Measurements from ENCODE around the gene IFNA17. TPM values are rescaled to one million over a fixed set of nuclear protein-coding genes. Genes with fewer than 3 reads are reported as not detected.
"Not testable (repeated sequence)": the region's sequence is repeated elsewhere in the genome, so short reads cannot be mapped to it uniquely, and the experiment has no call there.

The IFNA17 gene
- total and polyA plus RNA-seq, 4 donors: not detected

DNA sequence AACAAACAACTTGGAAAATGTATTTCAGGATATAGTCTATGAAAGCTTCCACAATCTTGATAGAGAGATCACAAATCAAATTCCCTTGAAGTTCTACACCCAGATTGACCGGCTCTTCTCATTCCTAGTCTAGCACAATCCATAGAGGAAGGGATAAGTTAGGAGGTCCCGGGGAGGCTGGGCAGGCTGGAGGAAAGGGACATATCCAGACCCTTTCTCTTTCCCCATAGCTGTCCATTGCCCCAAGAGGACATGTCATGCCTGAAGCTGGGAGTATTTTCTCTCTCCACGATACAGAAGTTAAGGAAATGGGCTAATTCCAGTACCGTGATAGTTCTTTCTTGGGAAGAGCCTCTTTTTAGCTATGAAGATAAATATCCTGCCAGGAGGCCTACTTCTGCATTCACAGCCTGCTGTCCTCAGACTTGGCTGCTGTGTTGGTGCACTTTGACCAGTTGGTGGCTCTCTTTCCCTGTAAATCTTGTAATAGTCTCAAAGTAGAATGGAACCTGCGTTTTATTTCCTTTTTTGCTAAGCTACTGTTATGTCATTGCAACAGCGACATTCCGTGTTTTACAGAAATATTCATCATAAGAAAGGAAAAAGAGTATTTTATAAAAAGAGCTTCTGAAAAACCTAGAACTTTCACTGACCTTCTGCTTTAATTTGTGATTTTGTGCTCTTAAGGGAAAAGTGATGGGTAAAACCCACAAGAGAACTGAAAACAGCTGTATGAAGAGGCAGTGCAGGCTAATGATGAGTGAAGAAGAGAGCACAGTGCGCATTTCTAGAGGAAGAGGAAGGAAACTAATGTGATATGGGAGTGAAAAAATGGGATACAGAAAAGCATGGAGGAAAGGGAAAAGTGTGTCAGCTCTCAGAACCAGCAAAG lies 7.7 kb upstream of the IFNA17 start:
- not testable (repeated sequence) for H3K27ac ChIP-seq (ENCODE audit: low read depth in 1 of 2, low read length in 2 of 2); H3K9ac ChIP-seq (ENCODE audit: low read depth in 1 of 2, low read length in 2 of 2); H3K36me3 ChIP-seq (ENCODE audit: control insufficient read depth in 4 of 4, insufficient read depth in 3 of 4, low read depth in 1 of 4, low read length in 3 of 4); H3K27me3 ChIP-seq (ENCODE audit: control insufficient read depth in 4 of 4, insufficient read depth in 4 of 4, low read length in 3 of 4); H3K9me3 ChIP-seq (ENCODE audit: control insufficient read depth in 4 of 4, low read length in 3 of 4); H3K4me3 ChIP-seq (ENCODE audit: low read depth in 1 of 3, low read length in 3 of 3); H3K4me1 ChIP-seq (ENCODE audit: control insufficient read depth in 4 of 4, insufficient read depth in 4 of 4, low read length in 3 of 4); DNase-seq (ENCODE audit: low spot score)
- WGBS: 34% methylated on average over 8 of the region's 8 CpGs
- TF ChIP-seq CTCF (IDR thresholded peaks at IDR 0.05; ENCODE audit: low read depth, low read length, missing input control) (peak; percentile 44), RAD21 (IDR thresholded peaks at IDR 0.05) (peak; percentile 71 to 76), HNF4A (conservative IDR thresholded peaks at IDR 0.05) (peak; percentile 17 to 63)

DNA sequence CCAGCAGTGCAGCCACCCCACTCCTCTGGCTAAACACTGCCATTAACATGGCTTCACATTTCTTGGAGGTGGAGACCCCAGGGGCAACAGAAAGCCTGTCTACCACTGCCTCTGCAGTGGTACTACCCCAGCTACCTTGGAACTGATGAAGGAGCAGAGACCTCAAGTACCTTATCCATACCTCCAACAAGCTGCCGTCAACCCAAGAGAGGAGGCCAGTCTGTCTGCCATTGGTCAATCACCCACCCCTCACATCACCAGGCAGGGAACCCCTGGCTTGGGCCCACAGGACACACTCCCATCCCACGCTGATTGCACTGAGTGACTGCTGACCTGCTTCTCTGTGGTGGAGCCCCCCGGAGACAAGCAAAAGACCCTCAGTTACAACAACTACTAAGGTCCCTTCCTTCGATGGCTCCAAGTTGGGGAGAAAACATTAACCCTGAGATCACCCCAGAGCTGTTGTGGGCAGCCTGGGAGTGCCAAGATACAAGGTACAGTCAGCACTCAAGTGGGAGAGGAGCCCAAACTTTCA lies 6.2 kb upstream of the IFNA17 start:
- Histone ChIP-seq H3K4me1 (ENCODE audit: control insufficient read depth in 4 of 4, insufficient read depth in 4 of 4, low read length in 3 of 4) (no peaks in the 10 kb centered on the region), H3K9ac (ENCODE audit: low read depth in 1 of 2, low read length in 2 of 2) (no peak overlapping the region), H3K36me3 (ENCODE audit: control insufficient read depth in 4 of 4, insufficient read depth in 3 of 4, low read depth in 1 of 4, low read length in 3 of 4) (no peaks in the 10 kb centered on the region), H3K27me3 (ENCODE audit: control insufficient read depth in 4 of 4, insufficient read depth in 4 of 4, low read length in 3 of 4) (no peaks in the 10 kb centered on the region), H3K9me3 (ENCODE audit: control insufficient read depth in 4 of 4, low read length in 3 of 4) (no peaks in the 10 kb centered on the region), H3K4me3 (ENCODE audit: low read depth in 1 of 3, low read length in 3 of 3) (no peak overlapping the region), H3K27ac (ENCODE audit: low read depth in 1 of 2, low read length in 2 of 2) (no peak overlapping the region)
- DNase-seq (ENCODE audit: low spot score): no peak
- TF ChIP-seq SP1 (IDR thresholded peaks at IDR 0.05): no peak
- TF ChIP-seq, protein P1, sequence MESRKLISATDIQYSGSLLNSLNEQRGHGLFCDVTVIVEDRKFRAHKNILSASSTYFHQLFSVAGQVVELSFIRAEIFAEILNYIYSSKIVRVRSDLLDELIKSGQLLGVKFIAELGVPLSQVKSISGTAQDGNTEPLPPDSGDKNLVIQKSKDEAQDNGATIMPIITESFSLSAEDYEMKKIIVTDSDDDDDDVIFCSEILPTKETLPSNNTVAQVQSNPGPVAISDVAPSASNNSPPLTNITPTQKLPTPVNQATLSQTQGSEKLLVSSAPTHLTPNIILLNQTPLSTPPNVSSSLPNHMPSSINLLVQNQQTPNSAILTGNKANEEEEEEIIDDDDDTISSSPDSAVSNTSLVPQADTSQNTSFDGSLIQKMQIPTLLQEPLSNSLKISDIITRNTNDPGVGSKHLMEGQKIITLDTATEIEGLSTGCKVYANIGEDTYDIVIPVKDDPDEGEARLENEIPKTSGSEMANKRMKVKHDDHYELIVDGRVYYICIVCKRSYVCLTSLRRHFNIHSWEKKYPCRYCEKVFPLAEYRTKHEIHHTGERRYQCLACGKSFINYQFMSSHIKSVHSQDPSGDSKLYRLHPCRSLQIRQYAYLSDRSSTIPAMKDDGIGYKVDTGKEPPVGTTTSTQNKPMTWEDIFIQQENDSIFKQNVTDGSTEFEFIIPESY (IDR thresholded peaks at IDR 0.05): no peak
- no peak for TF ChIP-seq REST (IDR thresholded peaks at IDR 0.05)
- TF ChIP-seq, protein P2, sequence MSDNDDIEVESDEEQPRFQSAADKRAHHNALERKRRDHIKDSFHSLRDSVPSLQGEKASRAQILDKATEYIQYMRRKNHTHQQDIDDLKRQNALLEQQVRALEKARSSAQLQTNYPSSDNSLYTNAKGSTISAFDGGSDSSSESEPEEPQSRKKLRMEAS (IDR thresholded peaks at IDR 0.05): no peak
- no peak for TF ChIP-seq RXRA (IDR thresholded peaks at IDR 0.05)
- TF ChIP-seq FOXA1 (IDR thresholded peaks at IDR 0.05): no peak
- TF ChIP-seq YY1 (IDR thresholded peaks at IDR 0.05): no peak
- no peak for TF ChIP-seq CTCF (IDR thresholded peaks at IDR 0.05; ENCODE audit: low read depth, low read length, missing input control)
- no peak for TF ChIP-seq EGR1 (IDR thresholded peaks at IDR 0.05; ENCODE audit: low read depth in 2 of 2)
- TF ChIP-seq HNF4G (IDR thresholded peaks at IDR 0.05): no peak
- no peak for TF ChIP-seq TAF1 (conservative IDR thresholded peaks at IDR 0.05)
- WGBS: 87% methylated on average over 4 of the region's 4 CpGs

All from liver (tissue), 9 donors.